ENCODE results near the gene XRCC5.

Gene XRCC5

GRCh38 chr2:216104691-216105090 is 4.5 kb upstream of the XRCC5 start:
- no peaks in the 10 kb centered on the region for H3K9me3 ChIP-seq (ENCODE audit: severe bottlenecking)
- no peak for DNase-seq
- H3K27me3 ChIP-seq (ENCODE audit: insufficient read depth, low read depth, severe bottlenecking), result no peaks in the 10 kb centered on the region
- TF ChIP-seq, protein P1, sequence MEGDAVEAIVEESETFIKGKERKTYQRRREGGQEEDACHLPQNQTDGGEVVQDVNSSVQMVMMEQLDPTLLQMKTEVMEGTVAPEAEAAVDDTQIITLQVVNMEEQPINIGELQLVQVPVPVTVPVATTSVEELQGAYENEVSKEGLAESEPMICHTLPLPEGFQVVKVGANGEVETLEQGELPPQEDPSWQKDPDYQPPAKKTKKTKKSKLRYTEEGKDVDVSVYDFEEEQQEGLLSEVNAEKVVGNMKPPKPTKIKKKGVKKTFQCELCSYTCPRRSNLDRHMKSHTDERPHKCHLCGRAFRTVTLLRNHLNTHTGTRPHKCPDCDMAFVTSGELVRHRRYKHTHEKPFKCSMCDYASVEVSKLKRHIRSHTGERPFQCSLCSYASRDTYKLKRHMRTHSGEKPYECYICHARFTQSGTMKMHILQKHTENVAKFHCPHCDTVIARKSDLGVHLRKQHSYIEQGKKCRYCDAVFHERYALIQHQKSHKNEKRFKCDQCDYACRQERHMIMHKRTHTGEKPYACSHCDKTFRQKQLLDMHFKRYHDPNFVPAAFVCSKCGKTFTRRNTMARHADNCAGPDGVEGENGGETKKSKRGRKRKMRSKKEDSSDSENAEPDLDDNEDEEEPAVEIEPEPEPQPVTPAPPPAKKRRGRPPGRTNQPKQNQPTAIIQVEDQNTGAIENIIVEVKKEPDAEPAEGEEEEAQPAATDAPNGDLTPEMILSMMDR (IDR thresholded peaks at IDR 0.05; ENCODE audit: low read depth, low read length), result no peak
- no peak overlapping the region for H3K4me3 ChIP-seq (ENCODE audit: low read depth, low read length)
- H3K27ac ChIP-seq, result no peak overlapping the region
- peaks cover 5% of the 10 kb centered on the region; the same call in 1 of the 2 replicates for H3K36me3 ChIP-seq

DNA sequence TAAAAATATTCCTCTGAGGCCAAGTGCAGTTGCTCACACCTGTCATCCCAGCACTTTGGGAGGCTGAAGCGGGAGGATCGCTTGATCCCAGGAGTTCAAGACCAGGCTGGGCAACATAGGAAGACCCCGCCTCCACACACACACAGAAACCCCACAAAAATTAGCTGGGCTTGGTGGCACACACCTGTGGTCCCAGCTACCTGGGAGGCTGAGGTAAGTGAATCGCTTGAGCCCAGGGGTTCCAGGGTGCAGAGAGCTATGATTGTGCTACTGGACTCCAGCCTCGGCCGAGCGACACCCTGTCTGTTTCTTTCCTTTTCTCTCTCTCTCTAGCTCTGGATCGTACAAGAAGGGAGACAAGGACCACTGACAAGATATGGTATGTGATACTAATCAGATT is 1.8 kb upstream of the XRCC5 start:
- Histone ChIP-seq H3K36me3 (peaks cover 26% of the 10 kb centered on the region), H3K27ac (peak overlapping the region; percentile 95), H3K4me3 (ENCODE audit: low read depth, low read length) (peak overlapping the region; percentile 64), H3K27me3 (ENCODE audit: insufficient read depth, low read depth, severe bottlenecking) (no peaks in the 10 kb centered on the region), H3K9me3 (ENCODE audit: severe bottlenecking) (no peaks in the 10 kb centered on the region)
- DNase-seq, result no peak
- TF ChIP-seq, protein P1 (IDR thresholded peaks at IDR 0.05; ENCODE audit: low read depth, low read length), result no peak

DNA sequence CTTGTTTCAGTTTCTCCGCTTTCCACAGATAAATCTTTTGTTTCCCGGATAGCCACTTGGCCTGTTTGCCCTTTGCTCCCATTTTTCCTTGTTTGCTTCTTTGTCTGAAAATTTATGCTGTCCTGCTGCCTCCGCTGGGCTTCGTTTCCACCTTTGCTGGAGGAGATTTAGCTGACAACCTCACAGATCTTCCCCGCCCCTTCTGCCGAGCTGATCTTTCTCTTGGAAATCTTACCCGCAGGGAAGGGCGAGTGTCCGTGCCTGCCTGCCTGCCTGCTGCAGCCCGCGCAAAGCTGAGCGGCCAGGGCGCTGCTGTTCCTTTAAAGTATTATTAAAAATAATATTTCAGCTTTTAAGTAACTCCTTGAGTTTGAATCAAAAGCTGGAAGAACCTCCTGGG is 1.4 kb upstream of the XRCC5 start:
- H3K27me3 ChIP-seq (ENCODE audit: insufficient read depth, low read depth, severe bottlenecking), result no peaks in the 10 kb centered on the region
- H3K36me3 ChIP-seq, result peaks cover 31% of the 10 kb centered on the region
- peak overlapping the region; percentile 95 for H3K27ac ChIP-seq
- peak overlapping the region; percentile 64 for H3K4me3 ChIP-seq (ENCODE audit: low read depth, low read length)
- no peaks in the 10 kb centered on the region for H3K9me3 ChIP-seq (ENCODE audit: severe bottlenecking)
- TF ChIP-seq, protein P1 (IDR thresholded peaks at IDR 0.05; ENCODE audit: low read depth, low read length), result no peak
- peak; percentile 85 for DNase-seq

- TF ChIP-seq, protein P1 (IDR thresholded peaks at IDR 0.05; ENCODE audit: low read depth, low read length), result no peak
- DNase-seq, result peak; percentile 66
- Histone ChIP-seq H3K4me3 (ENCODE audit: low read depth, low read length) (peak overlapping the region; percentile 64), H3K36me3 (peaks cover 37% of the 10 kb centered on the region), H3K9me3 (ENCODE audit: severe bottlenecking) (no peaks in the 10 kb centered on the region), H3K27ac (peak overlapping the region; percentile 95), H3K27me3 (ENCODE audit: insufficient read depth, low read depth, severe bottlenecking) (no peaks in the 10 kb centered on the region)
These were observed 710 bp upstream of the XRCC5 start for GRCh38 chr2:216108310-216108966.

- H3K27me3 ChIP-seq (ENCODE audit: insufficient read depth, low read depth, severe bottlenecking), result no peaks in the 10 kb centered on the region
- peaks cover 50% of the 10 kb centered on the region for H3K36me3 ChIP-seq
- peak overlapping the region; percentile 70 for H3K4me3 ChIP-seq (ENCODE audit: low read depth, low read length)
- peak overlapping the region; percentile 95 for H3K27ac ChIP-seq
- no peaks in the 10 kb centered on the region for H3K9me3 ChIP-seq (ENCODE audit: severe bottlenecking)
- TF ChIP-seq, protein P1 (IDR thresholded peaks at IDR 0.05; ENCODE audit: low read depth, low read length), result no peak
- no peak for DNase-seq
These were observed 940 bp downstream of the XRCC5 start for GRCh38 chr2:216109962-216110614.

Data from WERI-Rb-1 (cell line).